ENCODE data around the gene ECI1. TPM values are rescaled to one million over a fixed set of nuclear protein-coding genes. Genes with fewer than 3 reads are reported as not detected.

ECI1 gene
- total RNA-seq, 2 donors from 2014 or later = 58.9 to 102 TPM

DNA sequence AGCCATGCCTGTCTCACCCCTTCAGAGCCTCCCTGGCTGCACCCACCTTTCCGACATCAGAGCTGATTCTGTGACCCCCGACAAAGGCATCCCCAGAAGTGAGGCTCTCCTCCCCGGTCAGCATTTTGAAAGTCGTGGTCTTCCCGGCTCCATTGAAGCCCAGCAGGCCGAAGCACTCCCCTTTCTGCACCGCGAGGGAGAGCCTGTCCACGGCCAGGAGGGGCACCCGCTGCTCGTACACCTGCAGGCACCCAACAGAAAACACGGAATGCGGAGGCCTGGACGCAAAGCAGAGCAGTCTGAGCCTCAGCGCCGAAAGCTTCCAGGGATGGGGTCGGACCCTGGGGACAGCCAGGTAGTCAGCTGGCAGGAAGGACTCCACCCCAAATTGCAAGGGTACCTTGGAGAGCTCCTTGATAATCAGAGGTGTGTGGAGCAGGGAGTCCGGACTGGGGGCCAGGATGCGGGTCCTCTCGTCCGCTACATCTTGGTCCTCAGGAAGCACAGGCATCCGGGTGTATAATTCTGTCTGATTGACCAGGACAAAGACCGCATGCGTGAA is 29.7 kb upstream of the ECI1 start:
- TF ChIP-seq, protein P1, sequence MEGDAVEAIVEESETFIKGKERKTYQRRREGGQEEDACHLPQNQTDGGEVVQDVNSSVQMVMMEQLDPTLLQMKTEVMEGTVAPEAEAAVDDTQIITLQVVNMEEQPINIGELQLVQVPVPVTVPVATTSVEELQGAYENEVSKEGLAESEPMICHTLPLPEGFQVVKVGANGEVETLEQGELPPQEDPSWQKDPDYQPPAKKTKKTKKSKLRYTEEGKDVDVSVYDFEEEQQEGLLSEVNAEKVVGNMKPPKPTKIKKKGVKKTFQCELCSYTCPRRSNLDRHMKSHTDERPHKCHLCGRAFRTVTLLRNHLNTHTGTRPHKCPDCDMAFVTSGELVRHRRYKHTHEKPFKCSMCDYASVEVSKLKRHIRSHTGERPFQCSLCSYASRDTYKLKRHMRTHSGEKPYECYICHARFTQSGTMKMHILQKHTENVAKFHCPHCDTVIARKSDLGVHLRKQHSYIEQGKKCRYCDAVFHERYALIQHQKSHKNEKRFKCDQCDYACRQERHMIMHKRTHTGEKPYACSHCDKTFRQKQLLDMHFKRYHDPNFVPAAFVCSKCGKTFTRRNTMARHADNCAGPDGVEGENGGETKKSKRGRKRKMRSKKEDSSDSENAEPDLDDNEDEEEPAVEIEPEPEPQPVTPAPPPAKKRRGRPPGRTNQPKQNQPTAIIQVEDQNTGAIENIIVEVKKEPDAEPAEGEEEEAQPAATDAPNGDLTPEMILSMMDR (IDR thresholded peaks at IDR 0.05) = no peak
- TF ChIP-seq POLR2A (IDR thresholded peaks at IDR 0.05) = no peak
- DNase-seq (no peak), ATAC-seq (no peak)
- H3K27ac ChIP-seq = no peak overlapping the region
- no peaks in the 10 kb centered on the region for H3K9me3 ChIP-seq
- H3K27me3 ChIP-seq = no peaks in the 10 kb centered on the region
- H3K4me3 ChIP-seq = no peak overlapping the region
- H3K4me1 ChIP-seq = no peaks in the 10 kb centered on the region
- WGBS, 2 donors = 81 to 88% methylated on average over 7 to 23 of the region's 24 CpGs
- intact Hi-C loops (cut with DNase I) = no loop called here
- H3K36me3 ChIP-seq (replicated peaks in 1 of 2; ENCODE audit: insufficient read depth in 1 of 2, low read depth in 2 of 2) = peaks cover 0 to 3% of the 10 kb centered on the region in 2 donors

DNA sequence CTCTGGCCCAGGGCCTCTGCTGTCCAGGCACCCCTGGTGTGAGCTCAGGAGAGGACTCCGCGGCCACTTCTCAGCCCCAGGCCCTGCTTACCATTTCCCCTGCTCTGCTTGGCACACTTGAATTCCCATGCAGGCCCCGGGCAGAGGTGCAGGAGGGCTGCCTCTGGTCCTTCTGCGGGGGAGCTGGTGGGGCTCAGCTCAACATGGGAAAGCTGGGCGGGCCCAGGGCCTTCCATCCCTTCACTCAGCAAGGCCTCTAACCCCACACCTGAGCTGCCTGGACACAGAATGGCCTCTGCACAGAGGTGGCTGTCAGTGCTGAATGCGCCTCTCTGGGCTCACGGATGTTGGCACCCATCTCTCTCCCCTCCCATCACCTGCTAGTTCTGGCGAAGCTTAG is 29.1 kb upstream of the ECI1 start:
- TF ChIP-seq, protein P1 (IDR thresholded peaks at IDR 0.05) = no peak
- no peak for TF ChIP-seq POLR2A (IDR thresholded peaks at IDR 0.05)
- Histone ChIP-seq H3K36me3 (replicated peaks in 1 of 2; ENCODE audit: insufficient read depth in 1 of 2, low read depth in 2 of 2) (peaks cover 0 to 3% of the 10 kb centered on the region in 2 donors), H3K4me1 (no peaks in the 10 kb centered on the region), H3K4me3 (no peak overlapping the region), H3K9me3 (no peaks in the 10 kb centered on the region), H3K27me3 (no peaks in the 10 kb centered on the region), H3K27ac (no peak overlapping the region)
- no peak for ATAC-seq
- no peak for DNase-seq
- intact Hi-C loops (cut with DNase I) = no loop called here
- WGBS, 2 donors = 95% methylated on average over 8 of the region's 8 CpGs; no CpG with 5 or more reads in 1 of the 2 donors

DNA sequence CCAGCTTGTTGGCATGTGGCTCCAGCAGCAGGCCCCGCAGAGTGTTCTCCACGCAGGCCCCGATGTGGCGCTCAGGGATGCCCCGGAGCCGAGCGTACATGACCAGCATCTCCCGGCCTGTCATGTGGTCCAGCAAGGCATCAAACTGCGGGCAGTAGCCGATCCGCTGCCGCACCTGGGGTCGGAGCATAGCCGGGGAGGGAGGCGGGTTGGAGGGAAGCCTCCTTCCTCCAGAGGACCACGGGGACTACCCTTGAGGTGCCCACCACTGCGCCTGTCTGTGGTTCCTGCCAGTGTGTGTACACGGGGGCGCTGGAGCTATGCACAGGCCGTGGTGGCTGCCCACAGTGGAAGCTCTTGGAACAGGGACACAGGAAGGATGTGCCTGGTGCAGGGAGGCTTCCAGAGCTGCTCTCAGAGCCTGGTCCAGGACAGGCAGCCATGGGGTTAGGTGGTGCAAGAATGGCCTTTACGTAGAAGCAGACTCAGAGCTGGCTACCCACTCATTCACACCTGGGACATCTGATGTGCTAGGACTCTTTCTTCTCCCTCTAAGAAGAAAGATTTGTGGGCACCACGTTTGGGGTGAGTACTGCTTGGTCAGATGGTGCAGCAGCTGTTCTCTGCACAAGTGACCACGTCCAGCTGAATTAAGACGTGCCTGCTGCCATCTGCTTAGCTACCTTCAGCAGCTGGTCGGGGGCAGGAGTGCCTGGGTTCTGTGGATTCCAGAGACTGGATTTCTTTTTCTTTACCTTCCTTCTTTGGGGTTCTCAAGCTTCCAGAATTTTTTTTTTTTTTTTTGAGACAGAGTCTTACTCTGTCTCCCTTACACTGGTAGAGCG is 27.8 kb upstream of the ECI1 start:
- no peak for DNase-seq
- no peak for TF ChIP-seq POLR2A (IDR thresholded peaks at IDR 0.05)
- TF ChIP-seq, protein P1 (IDR thresholded peaks at IDR 0.05) = no peak
- no peak for ATAC-seq
- Histone ChIP-seq H3K9me3 (no peaks in the 10 kb centered on the region), H3K36me3 (replicated peaks in 1 of 2; ENCODE audit: insufficient read depth in 1 of 2, low read depth in 2 of 2) (peaks cover 0 to under 1% of the 10 kb centered on the region in 2 donors), H3K27ac (no peak overlapping the region), H3K4me1 (no peaks in the 10 kb centered on the region), H3K27me3 (no peaks in the 10 kb centered on the region), H3K4me3 (no peak overlapping the region)
- intact Hi-C loops (cut with DNase I) = no loop called here
- WGBS, 2 donors = 77 to 87% methylated on average over 7 to 26 of the region's 26 CpGs

- no peaks in the 10 kb centered on the region for H3K36me3 ChIP-seq (replicated peaks in 1 of 2; ENCODE audit: insufficient read depth in 1 of 2, low read depth in 2 of 2)
- intact Hi-C loops (cut with DNase I) = no loop called here
- 84 to 88% methylated on average over 8 to 13 of the region's 14 CpGs for WGBS, 2 donors
- H3K9me3 ChIP-seq = no peaks in the 10 kb centered on the region
- no peaks in the 10 kb centered on the region for H3K4me1 ChIP-seq
- DNase-seq (no peak), ATAC-seq (no peak)
- TF ChIP-seq, protein P1 (IDR thresholded peaks at IDR 0.05) = no peak
- H3K27me3 ChIP-seq = no peaks in the 10 kb centered on the region
- no peak overlapping the region for H3K27ac ChIP-seq
- H3K4me3 ChIP-seq = no peak overlapping the region
Observed at GRCh38 chr16:2278272-2278608, 26.9 kb upstream of the ECI1 start.

Measured in body of pancreas (tissue), 4 donors.